OCI-LY7 (cell line): Measurements from ENCODE around the gene KAT2B.

Experiments
- EZH2phosphoT487 ChIP-seq: fragments of 200-600 bp; sonication (generic); IDR thresholded peaks from 2 replicates; pipeline ENCODE4 v1.6.1; 2018; ENCODE audit warnings: low read depth, borderline replicate concordance, mild to moderate bottlenecking, mixed run types, antibody characterized with exemption, low read length, moderate library complexity, mixed read lengths
- TF ChIP-seq, protein P1 (sequence below): fragments of 200-600 bp; sonication (generic); conservative IDR thresholded peaks from 2 replicates; pipeline ENCODE4 v1.5.1; 2014; ENCODE audit warnings: mild to moderate bottlenecking, antibody characterized with exemption, low read length, moderate library complexity, mixed read lengths

DNA sequence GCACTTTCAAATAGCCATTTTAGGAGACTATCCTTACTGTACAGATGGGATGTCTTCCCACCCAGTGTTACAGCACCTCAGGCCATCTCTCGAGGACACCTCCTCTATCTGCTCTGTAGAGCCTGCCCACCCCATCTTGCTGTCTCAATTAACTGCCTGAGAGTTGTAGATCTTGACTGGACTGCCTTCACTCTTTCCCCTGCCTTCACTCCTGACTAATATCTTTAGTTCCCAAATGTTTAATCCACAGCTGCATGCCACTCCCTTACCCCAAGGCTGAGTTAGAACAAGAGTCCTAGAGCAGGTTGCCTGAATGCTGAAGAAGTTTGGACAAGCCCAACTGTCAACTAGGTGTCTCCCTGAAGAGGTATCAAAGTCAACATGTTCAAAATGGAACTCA lies 26.9 kb upstream of the KAT2B start:
- TF ChIP-seq, protein P1, sequence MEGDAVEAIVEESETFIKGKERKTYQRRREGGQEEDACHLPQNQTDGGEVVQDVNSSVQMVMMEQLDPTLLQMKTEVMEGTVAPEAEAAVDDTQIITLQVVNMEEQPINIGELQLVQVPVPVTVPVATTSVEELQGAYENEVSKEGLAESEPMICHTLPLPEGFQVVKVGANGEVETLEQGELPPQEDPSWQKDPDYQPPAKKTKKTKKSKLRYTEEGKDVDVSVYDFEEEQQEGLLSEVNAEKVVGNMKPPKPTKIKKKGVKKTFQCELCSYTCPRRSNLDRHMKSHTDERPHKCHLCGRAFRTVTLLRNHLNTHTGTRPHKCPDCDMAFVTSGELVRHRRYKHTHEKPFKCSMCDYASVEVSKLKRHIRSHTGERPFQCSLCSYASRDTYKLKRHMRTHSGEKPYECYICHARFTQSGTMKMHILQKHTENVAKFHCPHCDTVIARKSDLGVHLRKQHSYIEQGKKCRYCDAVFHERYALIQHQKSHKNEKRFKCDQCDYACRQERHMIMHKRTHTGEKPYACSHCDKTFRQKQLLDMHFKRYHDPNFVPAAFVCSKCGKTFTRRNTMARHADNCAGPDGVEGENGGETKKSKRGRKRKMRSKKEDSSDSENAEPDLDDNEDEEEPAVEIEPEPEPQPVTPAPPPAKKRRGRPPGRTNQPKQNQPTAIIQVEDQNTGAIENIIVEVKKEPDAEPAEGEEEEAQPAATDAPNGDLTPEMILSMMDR = no peak
- no peak for TF ChIP-seq EZH2phosphoT487
